B cell (primary cell): ENCODE results near the gene AMH. TPM values are rescaled to one million over a fixed set of nuclear protein-coding genes. Genes with fewer than 3 reads are reported as not detected.
A peak's percentile ranks its signal among the peaks of the same experiment; 100 is the strongest.

ENCODE experiments used
- ATAC-seq: fragments of 200-7000 bp; cut with Tn5 transposase; one replicate; pipeline ENCODE4 v1.10.0; 2021; ENCODE audit warnings: low read depth, mild to moderate bottlenecking, moderate number of reproducible peaks, moderate library complexity
- CTCF ChIA-PET: fragments of 350-600 bp; sonication (Branson Sonifier 250); formaldehyde crosslinking; loops from one replicate; lab custom pipeline; 2021; ENCODE audit warnings: antibody characterized with exemption, inconsistent platforms; lab: Charles Lee
- POLR2A ChIA-PET: fragments of 350-600 bp; sonication (Branson Sonifier 250); formaldehyde crosslinking; loops from one replicate; lab custom pipeline; 2021; ENCODE audit warnings: antibody characterized with exemption; lab: Charles Lee
- DNase-seq: peaks from one replicate; pipeline ENCODE4 v3.0.0; 2013
- H2AFZ ChIP-seq: 2 replicates; pipeline ENCODE4 v1.6.1; 2012; ENCODE audit warnings: mild to moderate bottlenecking, low read depth, low read length; ENCODE audit not compliant: insufficient read depth, poor library complexity, severe bottlenecking
- H3K27ac ChIP-seq, 2 donors: 1 replicate in 1 of 2; 2 replicates in 1 of 2; pipeline ENCODE4 v1.5.1; 2012 to 2013; ENCODE audit warnings: low read length in 2 of 2, mild to moderate bottlenecking in 2 of 2, moderate library complexity in 1 of 2
- H3K27me3 ChIP-seq, 4 experiments: fragments of 200-600 bp in 1 of 4; sonication (generic) in 1 of 4; replicated peaks in 1 of 4; 1 replicate in 2 of 4; 2 replicates in 2 of 4; pipeline versions ENCODE4 v1.6.1 to v1.7.0; 2013 to 2016; ENCODE audit warnings: low read length in 3 of 4, mild to moderate bottlenecking in 2 of 4, mixed read lengths in 1 of 4, moderate library complexity in 1 of 4; ENCODE audit not compliant: insufficient read depth in 4 of 4, control insufficient read depth in 3 of 4; ENCODE audit errors: control extremely low read depth in 1 of 4
- H3K36me3 ChIP-seq, 2 experiments: replicated peaks in 1 of 2; 1 replicate in 1 of 2; 2 replicates in 1 of 2; pipeline versions ENCODE4 v1.6.1 to v1.7.1; 2013; ENCODE audit warnings: low read length in 1 of 2; ENCODE audit not compliant: insufficient read depth in 2 of 2, control insufficient read depth in 1 of 2; ENCODE audit errors: control extremely low read depth in 1 of 2, extremely low read depth in 1 of 2
- H3K4me1 ChIP-seq, 2 donors: fragments of 200-600 bp in 1 of 2; sonication (generic) in 1 of 2; 1 replicate in 1 of 2; 2 replicates in 1 of 2; pipeline versions ENCODE4 v1.5.1 to v1.6.1; 2013 to 2017; ENCODE audit warnings: low read length in 2 of 2; ENCODE audit not compliant: control insufficient read depth in 2 of 2, insufficient read depth in 2 of 2
- H3K4me2 ChIP-seq: replicated peaks from 2 replicates; pipeline ENCODE3; 2012; ENCODE audit warnings: mild to moderate bottlenecking, low read depth, low read length; ENCODE audit not compliant: poor library complexity, severe bottlenecking
- H3K4me3 ChIP-seq, 5 experiments: fragments of 200-600 bp in 1 of 5; sonication (generic) in 1 of 5; 1 replicate in 3 of 5; 2 replicates in 2 of 5; pipeline versions ENCODE4 v1.5.1 to v1.7.0; 2011 to 2016; ENCODE audit warnings: low read length in 4 of 5, mild to moderate bottlenecking in 4 of 5, low read depth in 2 of 5, control low read depth in 1 of 5, moderate library complexity in 1 of 5; ENCODE audit not compliant: insufficient read depth in 1 of 5; ENCODE audit errors: control extremely low read depth in 1 of 5, extremely low read depth in 1 of 5
- H3K79me2 ChIP-seq: fragments of 200-600 bp; sonication (generic); one replicate; pipeline ENCODE4 v1.6.0; 2016; ENCODE audit warnings: low read length; ENCODE audit not compliant: control insufficient read depth, insufficient read depth
- H3K9ac ChIP-seq: fragments of 200-600 bp; sonication (generic); 2 replicates; pipeline ENCODE4 v1.6.1; 2017; ENCODE audit warnings: mild to moderate bottlenecking, low read length, moderate library complexity
- H3K9me3 ChIP-seq, 3 donors: one replicate each; pipeline versions ENCODE4 v1.6.1 to v1.7.1; 2013; ENCODE audit warnings: low read length in 2 of 3; ENCODE audit not compliant: control insufficient read depth in 2 of 3, insufficient read depth in 1 of 3; ENCODE audit errors: control extremely low read depth in 1 of 3
- H4K20me1 ChIP-seq: 2 replicates; pipeline ENCODE4 v1.6.0; 2012; ENCODE audit warnings: mild to moderate bottlenecking, low read length; ENCODE audit not compliant: insufficient read depth, control insufficient read depth, poor library complexity, severe bottlenecking
- H3K27ac Mint-ChIP-seq: one replicate; pipeline ENCODE4 v1.8.0; 2021; ENCODE audit warnings: mixed read lengths
- H3K27me3 Mint-ChIP-seq: one replicate; pipeline ENCODE4 v1.8.0; 2021; ENCODE audit warnings: mixed read lengths
- H3K4me1 Mint-ChIP-seq: one replicate; pipeline ENCODE4 v1.8.0; 2021; ENCODE audit warnings: mixed read lengths
- H3K4me3 Mint-ChIP-seq: one replicate; pipeline ENCODE4 v1.8.0; 2021; ENCODE audit warnings: mixed read lengths
- H3K9me3 Mint-ChIP-seq: one replicate; pipeline ENCODE4 v1.8.0; 2022; ENCODE audit warnings: mixed read lengths; ENCODE audit not compliant: insufficient read depth
- CTCF ChIP-seq: fragments of 200-600 bp; IDR thresholded peaks from one replicate; pipeline ENCODE4 v1.8.0; 2022; ENCODE audit warnings: antibody characterized with exemption, mild to moderate bottlenecking
- EZH2 ChIP-seq: IDR thresholded peaks from 2 replicates; pipeline ENCODE4 v1.6.1; 2012; ENCODE audit warnings: borderline replicate concordance, low read depth, mild to moderate bottlenecking, moderate library complexity, low read length; ENCODE audit not compliant: insufficient read depth, poor library complexity, severe bottlenecking
- WGBS: methylation state at CpG from one replicate; pipeline ENCODE4 v1.1.5; 2013; ENCODE audit warnings: missing lambda C conversion rate; ENCODE audit not compliant: insufficient coverage; 5-methylcytosine and 5-hydroxymethylcytosine counted together
- intact Hi-C: fragments of 100-400 bp; cut with micrococcal nuclease; formaldehyde crosslinking; loops from one replicate; pipeline ENCODE4 v1.10.0; 2022
- polyA plus RNA-seq: library from polyadenylated mRNA; depleted of rRNA; stranded (reverse); fragments of >200 nt; gene quantifications from 2 replicates; pipeline ENCODE4 v1.2.3, GENCODE V29; 2012
- total RNA-seq, 2 donors: library from RNA; stranded (reverse); fragments of 120-200 nt in 1 of 2; gene quantifications; 1 replicate in 1 of 2; 2 replicates in 1 of 2; pipeline versions ENCODE4 v1.2.3 to v1.2.4, GENCODE V29; 2013 to 2022

Gene AMH
- total and polyA plus RNA-seq, 2 donors (not counting 1 experiment from before 2014, with no cell fraction given) = 1.5 to 4.5 TPM

- Mint-ChIP-seq H3K9me3 (no peaks in the 10 kb centered on the region), H3K4me3 (peak overlapping the region; percentile 32), H3K4me1 (peaks cover 33% of the 10 kb centered on the region), H3K27me3 (no peaks in the 10 kb centered on the region), H3K27ac (peak overlapping the region; percentile 79)
- ChIA-PET POLR2A (interaction anchor here (0.6 to 1.5 kb wide), 6 partner anchors 23 to 295 kb away, joined by 3 to 7 read pairs (median 4); no protein-coding TSS in a partner anchor), CTCF (interaction anchor here (0.5 to 1.8 kb wide), 5 partner anchors 10 to 409 kb away, joined by 3 to 7 read pairs (median 4); partner anchors contain the start of gene AP3D1)
- intact Hi-C loops = no loop called here
- DNase-seq (no peak), ATAC-seq (no peak)
- TF ChIP-seq EZH2 = no peak
- TF ChIP-seq CTCF = no peak
- peaks cover 36% of the 10 kb centered on the region for H3K79me2 ChIP-seq
- no peak overlapping the region for H3K9ac ChIP-seq
- H3K4me3 ChIP-seq = no peak overlapping the region
- peaks cover 0 to 69% of the 10 kb centered on the region in 2 experiments for H3K36me3 ChIP-seq
- H2AFZ ChIP-seq = no peak overlapping the region
- H4K20me1 ChIP-seq = peaks cover 47% of the 10 kb centered on the region
- H3K4me2 ChIP-seq = peak overlapping the region; percentile 49
- H3K9me3 ChIP-seq = no peaks in the 10 kb centered on the region
- H3K27me3 ChIP-seq = no peaks in the 10 kb centered on the region
- peak overlapping the region in 1 of 2 donors; percentile 36 for H3K27ac ChIP-seq
- 96% methylated on average over 48 of the region's 48 CpGs for WGBS
- peaks cover 16 to 34% of the 10 kb centered on the region in 2 donors for H3K4me1 ChIP-seq
These were observed 20.7 kb upstream of the AMH start for GRCh38 chr19:2228157-2229030.
